GM19455 (cell line): Measurements from ENCODE around the gene SEC24C.
A peak's percentile ranks its signal among the peaks of the same experiment; 100 is the strongest.
"Not testable (repeated sequence)": the region's sequence is repeated elsewhere in the genome, so short reads cannot be mapped to it uniquely, and the experiment has no call there.

ENCODE experiments used
- ATAC-seq: cut with Tn5 transposase; IDR thresholded peaks from one replicate; pipeline ENCODE4 v1.9.1; 2021; ENCODE audit not compliant: unreplicated experiment

The SEC24C gene, protein sequence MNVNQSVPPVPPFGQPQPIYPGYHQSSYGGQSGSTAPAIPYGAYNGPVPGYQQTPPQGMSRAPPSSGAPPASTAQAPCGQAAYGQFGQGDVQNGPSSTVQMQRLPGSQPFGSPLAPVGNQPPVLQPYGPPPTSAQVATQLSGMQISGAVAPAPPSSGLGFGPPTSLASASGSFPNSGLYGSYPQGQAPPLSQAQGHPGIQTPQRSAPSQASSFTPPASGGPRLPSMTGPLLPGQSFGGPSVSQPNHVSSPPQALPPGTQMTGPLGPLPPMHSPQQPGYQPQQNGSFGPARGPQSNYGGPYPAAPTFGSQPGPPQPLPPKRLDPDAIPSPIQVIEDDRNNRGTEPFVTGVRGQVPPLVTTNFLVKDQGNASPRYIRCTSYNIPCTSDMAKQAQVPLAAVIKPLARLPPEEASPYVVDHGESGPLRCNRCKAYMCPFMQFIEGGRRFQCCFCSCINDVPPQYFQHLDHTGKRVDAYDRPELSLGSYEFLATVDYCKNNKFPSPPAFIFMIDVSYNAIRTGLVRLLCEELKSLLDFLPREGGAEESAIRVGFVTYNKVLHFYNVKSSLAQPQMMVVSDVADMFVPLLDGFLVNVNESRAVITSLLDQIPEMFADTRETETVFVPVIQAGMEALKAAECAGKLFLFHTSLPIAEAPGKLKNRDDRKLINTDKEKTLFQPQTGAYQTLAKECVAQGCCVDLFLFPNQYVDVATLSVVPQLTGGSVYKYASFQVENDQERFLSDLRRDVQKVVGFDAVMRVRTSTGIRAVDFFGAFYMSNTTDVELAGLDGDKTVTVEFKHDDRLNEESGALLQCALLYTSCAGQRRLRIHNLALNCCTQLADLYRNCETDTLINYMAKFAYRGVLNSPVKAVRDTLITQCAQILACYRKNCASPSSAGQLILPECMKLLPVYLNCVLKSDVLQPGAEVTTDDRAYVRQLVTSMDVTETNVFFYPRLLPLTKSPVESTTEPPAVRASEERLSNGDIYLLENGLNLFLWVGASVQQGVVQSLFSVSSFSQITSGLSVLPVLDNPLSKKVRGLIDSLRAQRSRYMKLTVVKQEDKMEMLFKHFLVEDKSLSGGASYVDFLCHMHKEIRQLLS

DNA sequence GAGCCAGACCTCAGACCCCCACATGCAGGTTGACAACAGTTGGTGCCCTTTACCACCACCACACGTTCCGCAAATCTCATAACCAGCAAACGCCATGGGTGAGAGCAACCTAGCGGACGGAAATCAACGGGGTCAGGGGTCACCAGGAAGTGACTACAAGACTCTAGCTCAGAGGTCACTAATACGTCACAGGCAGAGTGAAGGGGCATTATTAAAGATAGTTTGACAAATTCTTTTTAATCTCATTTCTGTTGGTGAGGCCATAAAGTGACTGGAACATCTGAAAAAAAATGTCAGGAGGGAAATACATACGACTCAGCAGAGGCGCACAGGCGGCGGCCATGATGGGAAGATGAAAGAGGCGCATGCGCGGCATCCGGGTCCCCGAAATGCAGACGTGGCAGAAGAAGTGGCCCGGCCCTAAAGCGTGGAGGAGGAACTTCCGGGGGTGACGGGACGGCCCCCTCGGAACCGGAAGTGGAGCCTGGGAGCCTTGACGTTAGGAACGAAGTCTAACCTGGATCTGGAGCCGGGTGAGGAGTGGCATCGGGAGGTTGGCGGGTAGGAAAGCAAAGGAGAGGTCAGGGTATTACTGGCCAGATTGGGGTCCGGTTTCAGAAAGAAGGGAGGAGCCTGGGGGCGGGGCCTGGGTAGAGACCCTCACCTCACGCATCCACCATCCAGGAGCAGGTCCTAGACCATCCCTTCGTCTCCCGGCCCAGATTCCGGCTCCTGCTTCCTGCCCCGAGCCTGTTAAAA is at the start of gene SEC24C:
Gene SEC24C, plus strand, starts transcription at position 468 of the 759 bp plus-strand sequence. CDS start 2,461 bp downstream, outside the sequence.
- peak; percentile 75 for ATAC-seq

DNA sequence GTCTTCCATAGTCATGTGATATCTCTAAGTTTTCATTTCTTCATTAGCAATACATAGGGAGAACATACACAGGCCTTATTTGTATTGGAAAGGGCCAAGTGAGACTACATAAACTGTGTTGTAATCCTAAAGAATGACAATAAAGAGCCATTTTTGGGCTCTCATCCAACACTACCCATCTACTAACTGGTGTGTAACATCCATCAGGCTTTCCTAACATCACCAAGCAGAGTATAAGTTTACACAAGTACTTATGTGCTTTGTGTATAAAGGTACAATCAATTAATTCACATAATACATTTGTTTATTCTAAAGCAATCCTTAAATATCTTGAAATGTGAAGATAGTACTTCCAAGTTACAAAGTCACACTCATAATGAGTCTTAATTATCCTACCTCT is 48.9 kb upstream of the SEC24C start:
- not testable (repeated sequence) for ATAC-seq

DNA sequence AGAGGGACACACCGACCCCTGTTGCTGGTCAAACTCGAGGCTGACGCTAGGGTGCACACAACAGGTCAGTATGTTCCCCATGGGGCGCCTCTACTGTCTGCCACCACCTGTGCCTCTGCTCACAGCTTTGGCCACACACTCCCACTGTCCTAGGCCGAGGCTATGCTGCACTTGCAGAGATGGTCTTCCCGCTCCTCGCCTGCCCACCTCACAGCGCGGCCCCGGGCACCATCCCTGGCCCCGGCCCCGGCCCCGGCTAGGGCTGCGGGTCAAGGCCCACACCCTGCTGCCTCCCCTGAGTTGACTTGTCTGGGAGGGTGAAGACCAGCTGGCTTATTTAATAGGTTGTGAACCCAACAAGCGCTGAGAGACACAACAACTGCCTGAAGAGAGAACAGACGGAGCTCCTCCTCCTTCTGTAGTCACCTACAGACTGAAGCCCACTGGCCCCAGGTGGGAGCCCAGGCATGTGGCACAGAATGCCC is 46.5 kb upstream of the SEC24C start, which contains the start of gene AGAP5:
Gene AGAP5, minus strand, starts transcription at position 435 of the 485 bp plus-strand sequence. Its CDS starts 354 bp downstream, at position 81.
- not testable (repeated sequence) for ATAC-seq

DNA sequence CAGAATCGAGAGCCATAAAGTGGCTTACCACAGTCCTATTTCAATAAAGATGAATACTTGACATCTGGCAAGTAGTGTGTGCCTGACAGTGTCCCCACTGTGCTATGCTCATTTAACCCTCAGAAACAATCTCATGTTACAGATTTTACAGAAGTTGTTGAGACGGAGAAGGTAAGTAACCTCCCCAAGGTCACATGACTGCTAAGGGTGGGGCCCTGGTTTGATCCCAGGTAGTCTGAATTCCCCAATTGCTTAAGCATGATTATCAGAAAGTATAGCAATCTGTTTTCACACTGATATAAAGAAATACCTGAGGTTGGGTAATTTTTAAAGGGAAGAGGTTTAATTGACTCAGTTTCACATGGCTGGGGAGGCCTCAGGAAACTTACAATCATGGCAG is 45.4 kb upstream of the SEC24C start:
- ATAC-seq, result not testable (repeated sequence)

DNA sequence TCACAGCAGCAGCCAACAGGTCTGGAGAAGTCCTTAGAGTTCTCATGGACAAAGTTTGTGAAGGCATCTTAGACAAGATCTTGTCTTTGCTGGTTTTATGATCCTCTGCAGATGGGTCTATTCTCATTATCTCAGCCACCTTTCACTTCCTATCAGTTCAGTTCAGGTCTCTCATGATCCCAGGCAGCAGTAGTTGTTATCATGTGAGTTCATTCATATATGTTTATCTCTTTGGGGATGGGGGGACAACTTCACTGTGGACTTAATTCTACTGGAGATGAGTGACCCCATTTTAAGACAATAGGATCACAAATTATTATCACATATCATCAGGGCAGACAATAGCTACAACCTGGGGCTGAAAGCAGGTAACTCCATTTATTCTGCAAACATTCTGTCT is 40.2 kb upstream of the SEC24C start:
- ATAC-seq, result not testable (repeated sequence)

DNA sequence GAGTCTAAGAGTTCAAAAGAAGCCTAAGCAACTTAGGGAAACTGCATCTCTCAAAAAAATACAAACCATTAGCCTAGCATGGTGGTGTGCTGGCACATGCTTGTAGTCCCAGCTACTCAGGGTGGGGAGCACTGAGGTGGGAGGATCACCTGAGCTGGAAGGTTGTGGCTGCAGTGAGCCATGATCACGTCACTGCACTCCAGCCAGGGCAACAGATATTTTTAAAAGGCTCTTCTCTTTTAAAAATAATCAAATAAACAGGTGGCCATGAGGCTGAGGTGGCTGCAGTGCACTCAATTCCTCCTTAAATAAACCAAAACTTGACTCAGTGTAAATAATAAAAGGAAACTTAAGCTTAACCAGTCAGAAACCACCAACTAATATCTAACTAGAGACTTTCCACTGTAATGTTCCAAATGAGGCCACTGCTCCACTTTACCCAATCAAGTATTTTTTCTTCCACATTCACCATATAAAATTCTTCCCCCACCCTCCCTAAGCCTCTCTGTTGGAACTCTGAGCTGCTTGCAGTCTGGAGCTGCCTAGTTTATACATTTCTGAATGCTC is 38.6 kb upstream of the SEC24C start:
- not testable (repeated sequence) for ATAC-seq

DNA sequence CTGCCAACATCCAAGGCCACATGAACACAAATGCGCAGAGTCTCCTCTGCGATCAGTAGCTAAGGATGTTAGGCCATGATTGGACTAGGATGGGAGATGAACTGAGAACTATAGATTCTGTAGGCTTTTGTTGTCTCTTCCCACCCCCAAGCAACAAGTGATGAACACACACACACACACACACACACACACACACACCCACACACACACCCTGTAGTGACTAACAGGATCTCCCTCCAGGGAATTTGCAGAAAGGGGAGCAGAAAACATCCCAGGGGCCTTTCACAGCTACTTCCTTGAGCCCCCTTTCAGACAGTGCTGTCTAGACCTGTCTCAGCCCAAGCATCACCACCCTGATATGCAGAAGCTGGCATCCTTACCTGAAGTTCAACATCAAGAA is 37.7 kb upstream of the SEC24C start:
- ATAC-seq, result not testable (repeated sequence)

DNA sequence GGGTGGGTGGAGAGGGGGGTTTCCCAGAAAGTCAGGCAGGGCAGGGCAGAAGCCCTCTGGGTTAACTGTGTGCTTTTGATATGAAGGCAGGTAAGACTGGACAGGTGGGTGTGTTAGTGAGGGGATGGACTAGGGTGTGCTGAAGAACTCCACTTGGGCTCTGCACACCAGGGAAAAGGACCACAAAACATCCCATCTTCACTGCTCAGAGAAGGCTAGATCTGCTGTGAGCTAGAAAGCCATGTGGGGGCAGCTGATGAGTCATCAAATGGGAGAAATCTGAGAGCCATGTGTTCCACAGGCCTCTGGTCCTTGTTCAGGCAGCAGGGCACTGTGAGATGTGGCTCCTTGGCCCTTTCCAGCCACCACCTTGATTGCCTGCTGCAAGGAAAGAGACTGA is 36.5 kb upstream of the SEC24C start:
- not testable (repeated sequence) for ATAC-seq

DNA sequence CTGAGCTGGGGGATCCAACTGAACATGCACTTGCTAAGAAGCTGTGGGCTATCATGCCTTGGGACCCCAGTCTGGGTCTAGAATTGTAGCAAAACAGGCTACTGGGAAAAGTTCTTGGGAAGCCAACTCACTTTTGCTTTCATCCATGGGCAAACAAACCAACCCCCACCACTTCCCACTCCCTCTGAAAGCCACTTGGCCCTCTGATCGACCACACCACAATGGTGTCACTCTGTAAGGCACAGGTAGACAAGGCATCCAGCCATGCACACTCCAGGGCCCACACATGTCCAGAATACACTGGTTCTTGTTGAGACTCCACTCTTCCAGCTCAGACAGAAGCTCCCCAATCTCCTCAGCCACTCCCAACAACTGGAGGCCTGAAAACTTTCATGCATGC is 36.0 kb upstream of the SEC24C start:
- not testable (repeated sequence) for ATAC-seq

DNA sequence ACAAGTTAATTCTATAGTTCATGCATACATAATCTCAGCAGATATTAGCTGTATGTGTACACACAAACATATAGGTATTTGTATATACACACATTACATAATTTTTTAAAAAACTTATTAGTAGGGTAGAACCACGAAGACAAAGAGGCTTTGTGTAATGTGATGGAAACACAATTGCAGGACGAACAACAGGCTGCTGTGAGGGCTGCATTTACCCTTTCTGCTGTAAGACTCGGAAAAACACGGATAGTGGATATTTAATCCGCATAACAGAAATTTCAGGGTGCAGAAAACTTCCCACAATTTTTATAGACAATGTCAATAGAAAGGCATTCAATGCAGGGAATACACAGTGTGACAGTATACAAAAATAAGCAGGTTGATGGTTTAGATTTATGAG is 32.5 kb upstream of the SEC24C start:
- not testable (repeated sequence) for ATAC-seq

DNA sequence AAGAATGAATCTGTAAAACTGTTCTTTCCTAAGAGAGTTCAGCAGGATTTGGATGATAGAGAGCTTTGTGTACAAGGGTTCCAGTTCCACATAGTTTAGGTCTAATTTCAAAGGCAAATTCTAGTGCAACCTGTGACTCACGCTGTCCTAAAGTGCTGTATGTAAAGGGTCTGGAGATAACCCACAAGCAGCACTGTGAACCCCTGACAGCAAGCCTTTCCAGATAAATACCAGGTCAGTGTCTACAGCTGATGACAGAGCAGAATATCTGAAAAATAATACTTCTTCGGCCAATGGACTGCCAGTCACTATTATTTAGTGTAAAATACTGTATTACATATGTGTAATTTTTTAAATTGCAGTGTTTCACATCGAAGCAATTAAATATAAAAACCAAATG is 30.3 kb upstream of the SEC24C start:
- not testable (repeated sequence) for ATAC-seq

DNA sequence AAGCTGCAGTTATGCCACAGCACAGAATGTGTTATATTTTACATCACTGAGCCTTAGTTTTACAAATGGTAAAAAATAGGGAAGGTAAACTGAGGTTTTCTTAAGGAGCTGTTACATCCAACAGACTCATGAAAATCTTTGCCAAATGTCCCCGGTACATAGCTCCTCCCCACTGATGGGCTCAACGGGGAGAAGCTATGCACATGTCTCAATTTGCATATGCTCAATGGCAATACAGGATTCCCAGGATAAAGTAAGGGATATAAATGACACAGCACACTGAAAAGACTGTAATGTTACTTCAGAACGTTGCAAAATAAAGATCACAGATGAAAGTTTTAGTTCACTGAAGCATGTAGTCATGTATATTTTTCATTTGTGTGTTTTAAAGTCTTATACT is 29.7 kb upstream of the SEC24C start:
- ATAC-seq, result not testable (repeated sequence)

DNA sequence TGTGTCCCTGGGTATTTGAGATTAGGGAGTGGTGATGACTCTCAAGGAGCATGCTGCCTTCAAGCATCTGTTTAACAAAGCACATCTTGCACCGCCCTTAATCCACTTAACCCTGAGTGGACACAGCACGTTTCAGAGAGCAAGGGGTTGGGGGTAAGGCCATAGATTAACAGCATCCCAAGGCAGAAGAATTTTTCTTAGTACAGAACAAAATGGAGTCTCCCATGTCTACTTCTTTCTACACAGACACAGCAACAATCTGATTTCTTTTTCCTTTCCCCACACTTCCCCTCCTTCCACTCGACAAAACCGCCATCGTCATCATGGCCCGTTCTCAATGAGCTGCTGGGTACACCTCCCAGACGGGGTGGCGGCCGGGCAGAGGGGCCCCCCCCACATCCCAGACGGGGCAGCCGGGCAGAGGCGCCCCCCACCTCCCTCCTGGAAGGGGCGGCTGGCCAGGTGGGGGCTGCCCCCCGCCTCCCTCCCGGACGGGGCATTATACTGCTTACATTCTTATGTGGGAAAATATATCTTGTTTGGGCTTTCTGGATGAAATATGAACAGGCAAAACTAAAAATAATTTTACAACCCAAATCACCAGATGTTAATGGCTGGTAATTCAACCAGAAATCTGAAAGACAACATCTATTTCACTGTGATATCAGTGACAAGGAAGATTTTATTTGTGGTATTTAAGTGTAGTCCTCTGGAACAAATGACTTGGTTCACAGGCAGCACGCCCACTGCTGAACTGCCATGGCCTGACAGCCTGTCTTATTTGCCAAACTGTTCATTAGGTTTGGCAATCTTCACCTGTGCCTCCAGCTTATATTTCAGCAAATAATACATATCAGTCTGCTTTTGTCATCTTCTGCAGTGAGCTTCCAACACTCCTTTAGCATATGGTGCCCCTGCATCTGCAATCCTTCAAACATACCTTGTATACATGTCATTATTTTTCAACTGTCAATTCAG is 28.7 kb upstream of the SEC24C start:
- ATAC-seq, result not testable (repeated sequence)

DNA sequence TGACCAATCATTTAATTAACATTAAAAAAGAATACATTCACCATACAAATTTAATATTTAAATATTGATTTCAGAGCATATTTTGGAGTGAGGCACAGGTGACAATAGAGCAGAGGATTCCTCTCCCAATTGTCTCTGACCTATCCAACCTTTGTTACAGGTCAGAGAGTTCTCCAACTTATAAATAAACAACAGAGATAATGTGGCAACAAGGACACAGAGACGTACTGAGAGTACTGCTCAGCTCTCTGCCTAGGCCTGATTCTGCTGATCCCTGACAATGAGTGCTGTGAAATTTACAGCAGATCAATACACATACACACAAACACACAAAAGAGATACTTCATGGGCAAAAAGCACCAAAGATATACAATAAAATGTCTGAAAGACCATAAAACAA is 27.9 kb upstream of the SEC24C start:
- no peak for ATAC-seq

DNA sequence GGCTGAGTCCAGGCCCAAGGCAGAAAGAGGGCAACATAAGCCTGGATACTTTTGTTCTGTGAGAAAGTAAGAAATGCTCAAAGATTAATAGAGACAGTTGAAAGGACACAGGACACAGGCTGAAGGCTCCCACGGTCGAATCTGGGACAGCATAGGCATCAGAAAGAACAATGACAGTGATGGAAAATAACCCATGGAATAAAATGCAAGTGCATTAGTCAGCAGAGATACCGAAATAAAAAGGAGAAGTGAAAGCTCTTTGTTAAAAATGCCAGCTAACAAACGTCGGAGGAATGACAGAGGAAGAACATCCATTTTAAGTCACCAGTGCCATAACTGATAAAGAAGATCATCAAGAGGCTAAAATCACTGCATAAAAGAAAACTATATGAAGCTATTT is 26.6 kb upstream of the SEC24C start:
- ATAC-seq, result no peak

DNA sequence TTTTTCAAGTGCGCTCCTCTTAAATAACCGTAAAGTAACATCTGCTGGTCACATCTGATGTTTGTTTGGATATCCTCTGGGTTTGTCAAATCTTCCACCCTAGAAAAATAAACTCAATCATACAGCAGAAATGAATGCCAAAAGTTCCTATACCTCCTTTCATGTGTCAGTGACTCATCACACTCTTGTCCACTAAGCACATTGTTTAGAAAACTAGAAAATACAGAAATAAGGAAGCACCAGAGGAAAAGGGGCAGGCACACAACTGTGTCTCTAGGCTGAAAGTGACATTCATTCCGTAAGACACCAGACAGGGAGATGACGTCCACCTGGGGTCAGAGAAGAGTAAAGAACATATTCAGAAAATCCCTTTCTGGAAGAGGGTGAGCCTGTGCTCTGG is 23.6 kb upstream of the SEC24C start:
- ATAC-seq, result not testable (repeated sequence)

DNA sequence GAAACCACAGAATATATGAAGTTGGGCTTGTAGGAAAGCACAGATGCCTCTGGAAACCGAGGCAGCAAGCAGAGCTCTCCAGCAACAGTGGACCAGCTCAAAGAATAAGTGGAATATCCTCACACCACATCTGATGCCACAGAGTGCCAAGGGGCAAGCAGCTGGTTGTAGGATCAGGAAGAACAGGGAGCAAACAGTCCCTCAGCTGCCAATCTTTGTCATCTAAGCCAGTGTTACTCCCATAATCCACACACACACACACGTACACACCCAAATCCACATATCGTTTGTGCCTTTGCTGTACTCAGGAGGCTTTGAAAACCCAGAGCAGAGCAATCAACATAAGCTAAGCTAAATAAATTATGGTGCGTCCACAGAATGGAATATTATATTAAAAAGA is 20.7 kb upstream of the SEC24C start:
- no peak for ATAC-seq

DNA sequence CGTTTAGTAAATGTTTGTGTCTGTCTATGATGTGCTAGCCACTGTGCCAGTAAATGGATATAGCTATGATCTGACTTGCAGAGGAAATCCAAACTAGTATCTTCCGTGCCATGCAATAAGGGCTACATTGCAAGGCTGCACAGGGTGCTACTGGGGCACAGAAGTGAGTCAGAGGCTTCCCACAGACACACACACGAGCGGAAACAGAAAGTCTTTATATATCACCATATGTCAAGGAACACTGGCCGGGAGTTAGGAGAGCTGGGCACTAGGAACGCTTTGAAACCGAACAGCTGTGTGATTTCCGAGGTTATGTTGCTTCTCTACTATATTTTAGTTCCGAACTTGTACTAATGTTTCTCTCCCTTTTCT is 14.4 kb upstream of the SEC24C start:
- not testable (repeated sequence) for ATAC-seq
